GM19468 (cell line): ENCODE data around the gene PDE3A.
"Not testable (repeated sequence)": the region's sequence is repeated elsewhere in the genome, so short reads cannot be mapped to it uniquely, and the experiment has no call there.

Source experiments
- ATAC-seq: cut with Tn5 transposase; IDR thresholded peaks from one replicate; pipeline ENCODE4 v1.9.1; 2021; ENCODE audit warnings: mild to moderate bottlenecking, moderate library complexity, moderate number of reproducible peaks; ENCODE audit not compliant: unreplicated experiment; ENCODE audit errors: extremely low read depth

Gene PDE3A

DNA sequence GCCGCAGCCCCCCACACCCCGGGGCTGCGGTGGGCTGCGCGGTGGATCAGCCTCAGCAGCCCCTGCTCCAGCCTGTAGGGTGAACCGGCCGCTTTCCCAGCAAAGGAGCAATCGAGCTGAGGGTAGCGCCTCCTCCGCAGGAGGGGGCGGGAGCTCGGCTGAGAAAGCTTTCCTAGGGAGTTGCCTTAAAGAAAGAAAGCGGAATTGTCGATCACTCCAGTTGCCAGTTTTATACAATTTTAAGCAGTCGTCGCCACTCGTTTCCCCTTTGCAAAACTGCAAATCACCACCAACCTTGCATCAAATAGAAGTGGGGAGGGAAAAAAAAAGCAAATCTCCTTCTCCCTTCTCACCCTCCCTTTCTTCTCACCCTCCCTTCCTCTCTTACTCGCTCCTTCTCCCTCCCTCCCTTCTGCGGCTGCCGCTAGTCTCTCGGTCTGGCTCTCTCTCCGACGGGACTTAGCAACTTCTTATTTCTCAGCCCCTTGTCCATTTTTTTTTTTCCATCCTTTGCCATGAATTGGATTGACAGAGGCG lies at the start of gene PDE3A:
Gene PDE3A, plus strand, starts transcription at position 424 of the 537 bp plus-strand sequence. CDS start 748 bp downstream, outside the sequence.
- ATAC-seq: no peak

DNA sequence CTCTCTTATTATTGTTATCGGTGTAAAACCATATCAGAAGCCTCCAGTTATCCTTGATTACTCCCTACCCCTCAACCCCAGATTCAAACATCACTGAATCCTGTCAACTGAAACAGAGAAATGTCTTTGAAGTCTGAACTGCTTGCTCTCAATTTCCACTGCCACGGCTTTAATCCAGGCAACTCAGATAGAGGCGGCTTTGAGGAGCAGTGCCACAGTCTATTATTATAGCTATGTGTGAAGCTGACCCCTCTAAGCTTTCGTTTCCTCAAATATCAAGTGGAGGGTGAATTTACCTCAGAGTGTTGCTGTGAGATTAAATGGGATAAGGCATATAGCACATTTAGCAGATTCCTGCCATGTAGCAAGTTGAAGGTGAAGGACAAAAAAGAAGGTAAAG lies 49.0 kb upstream of the PDE3A start:
- ATAC-seq: no peak

DNA sequence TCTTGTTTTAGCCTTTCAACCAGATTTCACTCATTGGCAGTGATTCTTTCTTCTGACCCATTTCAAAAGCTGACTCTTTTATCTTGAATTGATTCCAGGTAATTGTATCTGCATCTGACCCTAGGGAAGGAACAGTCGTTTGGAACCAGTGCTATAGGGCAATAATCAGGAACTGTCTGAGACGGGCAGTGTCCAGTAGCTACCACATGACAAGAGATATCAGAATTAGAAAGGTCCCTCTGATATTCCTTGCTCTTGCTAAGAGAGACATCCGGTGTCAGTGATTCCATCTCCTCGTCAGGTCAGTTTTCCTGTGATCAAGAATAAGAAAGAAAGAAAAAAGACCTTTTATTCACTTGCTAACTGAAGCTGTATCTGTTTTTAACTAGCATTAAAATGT lies 47.8 kb upstream of the PDE3A start:
- ATAC-seq: no peak

DNA sequence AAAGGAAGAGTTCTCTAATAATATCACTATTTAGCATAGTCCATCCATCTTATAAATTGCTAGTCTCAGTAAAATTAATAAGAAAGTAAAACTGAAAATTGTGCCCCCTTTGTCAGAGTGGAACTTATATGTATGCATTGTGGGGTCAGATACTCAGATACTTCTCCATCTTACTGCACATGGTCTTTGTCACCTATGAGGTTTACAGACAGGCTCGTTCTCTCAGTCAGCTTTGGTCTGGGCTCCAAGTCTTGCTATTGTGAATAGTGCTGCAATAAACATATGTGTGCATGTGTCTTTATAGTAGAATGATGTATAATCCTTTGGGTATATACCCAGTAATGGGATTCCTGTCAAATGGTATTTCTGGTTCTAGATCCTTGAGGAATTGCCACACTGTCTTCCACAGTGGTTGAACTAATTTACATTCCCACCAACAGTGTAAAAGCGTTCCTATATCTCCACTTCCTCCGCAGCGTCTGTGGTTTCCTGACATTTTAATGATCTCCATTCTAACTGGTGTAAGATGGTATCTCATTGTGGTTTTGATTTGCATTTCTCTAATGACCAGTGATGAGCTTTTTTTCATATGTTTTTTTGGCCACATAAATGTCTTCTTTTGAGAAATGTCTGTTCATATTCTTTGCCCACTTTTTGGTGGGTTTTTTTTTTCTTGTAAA lies 37.4 kb upstream of the PDE3A start:
- ATAC-seq: not testable (repeated sequence)

DNA sequence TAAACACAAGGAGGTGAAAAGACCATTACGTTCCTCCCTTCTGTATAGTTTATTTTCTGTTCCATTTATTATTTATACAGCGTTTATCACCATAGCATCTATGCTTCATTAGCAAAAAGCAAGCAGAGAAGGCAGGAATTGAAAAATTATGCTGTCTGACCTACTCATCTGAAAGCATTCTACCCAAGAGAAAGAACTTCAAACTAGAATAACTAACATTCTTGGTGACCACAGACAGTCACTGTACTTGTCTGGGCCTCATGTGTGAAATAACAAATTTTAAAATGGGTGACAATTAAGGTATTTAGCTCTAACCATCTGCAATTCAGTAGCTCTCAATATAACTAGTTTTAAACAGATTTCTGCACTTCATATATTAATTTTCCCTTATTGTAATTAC lies 29.3 kb upstream of the PDE3A start:
- ATAC-seq: no peak

DNA sequence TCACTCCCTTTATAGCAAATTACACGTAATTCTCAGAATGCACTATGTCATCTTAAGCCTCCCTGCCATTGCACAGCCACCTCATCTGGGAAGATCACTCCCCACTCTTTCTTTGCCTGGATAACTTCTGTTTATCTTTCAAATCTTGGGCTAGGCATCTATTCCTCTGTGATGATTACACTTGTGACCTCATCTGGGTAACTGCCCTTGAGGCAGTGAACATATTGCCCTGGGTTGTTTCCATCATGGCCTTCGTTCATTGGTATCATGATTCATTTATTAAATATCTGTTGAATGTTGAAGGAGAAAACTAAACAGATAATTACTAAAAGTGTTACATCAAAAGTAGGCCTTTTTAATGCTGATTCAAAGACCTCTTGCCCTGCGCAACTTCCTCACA lies 26.2 kb upstream of the PDE3A start:
- no peak for ATAC-seq

DNA sequence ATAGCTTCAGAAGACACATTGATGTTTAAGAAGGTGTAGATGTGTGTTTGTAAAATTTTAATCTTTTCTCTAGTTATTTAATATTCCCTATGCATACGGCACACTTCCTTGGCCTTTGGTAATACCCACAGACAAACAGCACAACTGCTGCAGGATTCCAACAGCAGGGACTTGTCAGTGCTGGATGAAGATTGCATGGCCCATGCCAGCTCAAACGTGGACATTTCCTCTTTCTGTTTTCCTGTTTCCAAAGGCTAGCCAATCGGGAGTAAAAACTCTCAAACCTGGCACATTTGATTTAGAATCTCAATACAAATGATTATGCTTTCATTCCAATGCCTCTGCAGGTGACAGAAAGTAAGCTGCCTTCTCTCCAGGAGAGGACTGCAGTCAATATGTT lies 22.5 kb upstream of the PDE3A start:
- no peak for ATAC-seq

DNA sequence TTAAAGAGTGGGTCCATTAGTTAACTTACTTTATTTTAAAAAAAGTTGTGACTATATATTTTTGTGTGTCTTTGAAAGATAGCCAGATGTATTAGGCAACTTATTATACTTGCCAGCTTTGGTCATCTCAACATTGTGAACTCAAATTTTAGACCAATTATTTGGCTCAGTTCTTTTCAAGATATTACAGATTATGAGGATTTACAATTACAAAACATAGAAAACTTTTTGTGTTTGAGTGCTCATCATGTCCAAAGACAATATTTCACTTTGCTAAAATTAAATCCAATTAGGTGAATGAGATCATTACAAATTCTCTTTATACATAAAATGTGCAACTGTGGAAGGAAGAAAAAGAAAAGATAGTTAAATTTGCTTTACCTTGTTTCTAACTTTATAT lies 18.3 kb upstream of the PDE3A start:
- ATAC-seq: no peak

DNA sequence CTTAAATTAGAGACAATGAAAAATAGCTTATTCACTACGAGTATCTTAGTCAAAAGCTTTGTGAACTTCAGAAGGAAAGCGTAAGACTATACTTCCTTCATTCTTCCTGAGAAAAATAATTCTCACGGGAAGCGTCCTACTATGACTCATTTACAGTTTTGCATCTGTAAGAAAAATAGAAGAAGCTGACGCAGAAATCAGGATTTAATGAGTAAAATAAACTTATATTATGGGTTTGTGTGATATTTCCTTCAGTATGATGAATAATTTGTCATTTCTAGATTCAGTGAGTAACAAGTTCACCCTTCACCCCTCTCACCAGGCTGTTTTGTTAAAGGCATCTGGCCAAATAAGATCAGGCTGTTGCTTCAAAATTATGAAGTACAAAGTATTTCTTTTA lies 17.8 kb upstream of the PDE3A start:
- ATAC-seq: no peak

DNA sequence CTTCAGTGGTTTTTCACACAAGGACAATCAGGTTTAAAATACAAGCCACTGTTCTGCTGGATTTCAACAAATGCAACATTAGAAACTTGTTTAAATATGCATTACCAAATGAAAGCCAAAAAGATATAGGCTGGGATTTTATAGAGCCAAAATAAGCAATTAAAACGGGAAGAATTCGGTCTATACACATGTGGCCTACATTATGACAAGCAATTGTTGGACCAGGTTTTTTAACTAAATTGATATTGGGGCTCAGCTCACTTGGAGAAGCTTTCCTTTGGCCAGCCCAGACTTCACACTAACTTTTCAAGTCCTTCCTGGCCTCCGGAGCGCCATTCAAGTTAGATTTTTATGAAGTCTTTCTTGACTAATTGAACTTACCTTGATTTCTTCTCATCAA lies 16.9 kb upstream of the PDE3A start:
- ATAC-seq: no peak

DNA sequence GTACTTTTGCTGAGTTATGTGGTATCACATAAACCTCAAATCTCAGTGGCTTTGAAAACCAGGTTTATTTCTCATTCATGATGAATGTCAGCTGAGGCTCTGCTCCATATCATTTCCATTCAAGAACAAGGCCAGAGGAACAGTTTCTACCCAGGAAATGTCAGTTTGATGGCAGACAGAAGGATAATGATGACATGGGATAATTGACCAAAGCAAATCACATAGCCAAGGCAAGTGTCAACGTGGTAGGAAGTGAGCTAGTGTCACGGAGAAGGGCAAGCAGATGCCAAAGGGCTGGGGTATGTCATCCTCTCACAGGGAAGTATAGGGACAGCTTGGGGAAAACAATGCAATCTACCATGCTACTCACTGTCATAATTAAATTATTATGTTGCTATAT lies 12.3 kb upstream of the PDE3A start:
- ATAC-seq: no peak

DNA sequence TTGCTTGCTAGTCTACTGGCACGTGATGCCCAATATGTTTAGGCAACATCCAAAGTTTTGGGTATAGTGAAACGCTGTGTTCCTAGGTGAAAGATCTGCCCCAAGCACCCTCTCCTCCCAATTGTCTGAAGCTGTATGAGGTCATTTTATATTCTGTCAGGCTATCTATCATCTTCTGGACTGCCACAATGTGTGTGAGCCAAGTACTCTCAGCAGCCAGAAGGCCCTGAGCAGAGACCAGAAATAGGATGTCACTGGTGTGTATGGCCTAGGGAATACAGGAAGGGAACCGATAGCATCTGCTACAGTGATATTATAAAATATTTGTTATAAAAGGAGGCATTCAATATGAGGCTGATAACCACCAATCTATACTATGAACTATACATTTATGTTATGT lies 7.9 kb upstream of the PDE3A start:
- ATAC-seq: no peak

DNA sequence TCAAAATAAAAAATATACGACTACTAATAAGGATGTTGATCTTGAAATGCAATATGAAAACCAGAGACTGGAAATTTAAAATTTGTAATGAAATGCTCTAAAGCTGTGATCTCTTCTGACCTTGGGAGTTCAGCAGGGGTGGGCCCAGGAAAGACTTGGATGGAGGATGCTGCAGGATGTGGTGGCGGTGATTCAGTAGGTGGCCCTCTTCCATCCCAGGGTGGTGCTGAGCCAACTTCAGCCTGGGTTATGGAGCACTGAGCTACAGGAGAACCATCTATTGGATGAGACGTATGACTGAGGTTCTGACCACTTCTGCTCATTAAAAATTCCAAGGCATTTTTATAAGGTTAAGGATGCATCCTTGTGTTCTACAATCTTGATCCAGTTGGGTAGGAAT lies 6.9 kb upstream of the PDE3A start:
- no peak for ATAC-seq

DNA sequence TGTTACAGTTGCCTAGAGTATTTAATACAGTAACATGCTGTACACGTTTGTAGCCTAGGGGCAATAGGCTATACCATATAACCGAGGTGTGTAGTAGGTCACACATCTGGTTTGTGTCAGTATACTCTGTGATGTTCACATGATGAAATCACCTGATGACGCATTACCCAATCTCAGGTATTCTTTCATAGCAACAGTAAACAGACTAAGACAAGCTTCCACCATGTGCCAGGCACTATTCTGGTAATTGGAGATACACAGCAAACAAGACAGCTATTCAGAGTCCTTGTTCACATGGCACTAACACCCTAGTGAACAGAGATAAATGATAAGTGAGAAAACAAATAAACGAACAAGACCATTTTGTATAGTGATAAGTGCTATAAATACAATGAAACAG lies 3.8 kb upstream of the PDE3A start:
- no peak for ATAC-seq

DNA sequence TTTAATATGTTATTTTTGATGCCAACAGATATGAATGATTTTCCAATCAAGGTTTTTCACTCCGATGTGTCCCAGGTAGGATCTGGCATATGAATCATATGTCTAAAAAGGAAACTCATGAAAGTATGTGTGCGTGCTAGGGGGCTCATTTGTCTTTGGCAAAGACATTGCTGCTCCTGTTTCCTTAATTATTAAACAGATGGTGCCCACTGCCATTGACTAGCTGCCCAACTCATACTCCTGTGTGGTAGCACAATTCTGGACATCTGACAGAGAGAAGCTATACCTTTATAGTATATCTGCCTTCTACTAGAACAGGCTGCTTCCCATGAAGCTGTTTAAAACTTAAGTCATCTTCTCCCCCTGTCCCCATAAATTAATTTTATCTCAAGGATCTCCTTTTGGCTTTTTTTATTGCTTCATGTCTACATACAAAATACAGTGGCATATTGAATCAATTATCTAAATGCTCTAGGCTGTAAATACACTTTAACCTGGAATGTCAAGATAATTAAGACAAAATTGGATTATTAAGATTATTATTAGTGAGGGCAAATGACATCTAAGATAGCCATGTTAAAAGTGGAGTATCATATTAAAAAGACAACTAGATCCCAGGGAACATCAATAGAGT lies 1.4 kb upstream of the PDE3A start:
- no peak for ATAC-seq

DNA sequence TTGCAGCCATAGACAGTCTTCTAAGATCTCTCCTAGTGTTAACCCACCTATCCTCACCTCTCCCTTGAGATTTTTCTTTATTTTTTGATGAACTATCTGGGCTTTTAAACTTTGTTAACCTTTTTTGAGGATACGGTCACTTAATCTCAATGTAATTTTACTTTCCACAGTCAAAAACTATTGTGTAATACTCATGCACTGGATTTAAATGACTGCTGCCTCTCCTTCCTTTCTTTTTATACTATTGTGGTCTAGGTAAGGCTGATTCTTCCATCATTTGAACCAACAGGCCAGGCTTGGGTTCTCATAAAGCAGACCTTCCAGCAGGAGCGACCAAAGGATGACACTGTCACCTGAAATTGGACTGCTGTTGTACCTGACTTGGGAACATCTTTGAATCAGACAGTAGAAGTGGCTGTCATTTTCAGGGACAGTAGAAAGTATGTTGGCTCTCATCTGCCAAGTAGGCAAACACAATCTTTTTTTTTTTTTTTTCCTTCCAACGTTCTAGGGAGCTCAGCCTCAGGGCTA lies 689 bp upstream of the PDE3A start:
- no peak for ATAC-seq

DNA sequence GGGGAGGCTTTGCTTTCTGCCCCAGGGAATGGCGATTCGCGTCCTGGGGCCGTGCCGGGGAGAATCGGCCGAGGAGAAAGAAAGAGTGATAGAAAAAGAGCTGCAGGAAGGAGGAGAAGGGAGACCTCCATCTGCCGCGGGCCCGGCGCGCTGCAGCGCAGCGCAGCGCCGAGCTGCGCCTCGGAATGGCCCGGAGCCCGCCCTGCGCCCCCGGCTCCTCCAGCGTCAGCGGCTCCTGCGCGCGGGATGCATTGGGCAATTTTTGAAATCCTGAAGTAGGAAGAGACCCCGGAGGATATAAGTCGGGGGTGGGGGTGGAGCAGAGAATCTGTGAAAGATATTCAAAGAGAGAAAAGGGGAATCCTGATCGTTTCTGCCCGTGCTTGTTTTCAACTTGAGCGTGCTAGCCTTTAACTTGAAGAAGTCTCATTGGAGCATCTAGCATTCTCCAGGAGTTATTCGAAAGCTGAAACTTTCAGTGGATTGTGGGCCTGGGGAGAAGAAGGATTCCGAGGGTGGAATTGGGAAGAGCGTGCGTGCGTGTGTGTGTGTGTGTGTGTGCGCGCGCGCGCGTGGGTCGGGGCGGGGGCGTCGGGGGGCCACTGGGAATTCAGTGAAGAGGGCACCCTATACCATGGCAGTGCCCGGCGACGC lies 441 bp downstream of the PDE3A start:
- no peak for ATAC-seq

DNA sequence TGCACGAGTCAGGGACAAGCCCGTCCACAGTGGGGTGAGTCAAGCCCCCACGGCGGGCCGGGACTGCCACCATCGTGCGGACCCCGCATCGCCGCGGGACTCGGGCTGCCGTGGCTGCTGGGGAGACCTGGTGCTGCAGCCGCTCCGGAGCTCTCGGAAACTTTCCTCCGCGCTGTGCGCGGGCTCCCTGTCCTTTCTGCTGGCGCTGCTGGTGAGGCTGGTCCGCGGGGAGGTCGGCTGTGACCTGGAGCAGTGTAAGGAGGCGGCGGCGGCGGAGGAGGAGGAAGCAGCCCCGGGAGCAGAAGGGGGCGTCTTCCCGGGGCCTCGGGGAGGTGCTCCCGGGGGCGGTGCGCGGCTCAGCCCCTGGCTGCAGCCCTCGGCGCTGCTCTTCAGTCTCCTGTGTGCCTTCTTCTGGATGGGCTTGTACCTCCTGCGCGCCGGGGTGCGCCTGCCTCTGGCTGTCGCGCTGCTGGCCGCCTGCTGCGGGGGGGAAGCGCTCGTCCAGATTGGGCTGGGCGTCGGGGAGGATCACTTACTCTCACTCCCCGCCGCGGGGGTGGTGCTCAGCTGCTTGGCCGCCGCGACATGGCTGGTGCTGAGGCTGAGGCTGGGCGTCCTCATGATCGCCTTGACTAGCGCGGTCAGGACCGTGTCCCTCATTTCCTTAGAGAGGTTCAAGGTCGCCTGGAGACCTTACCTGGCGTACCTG lies 1.1 kb downstream of the PDE3A start:
- ATAC-seq: no peak

DNA sequence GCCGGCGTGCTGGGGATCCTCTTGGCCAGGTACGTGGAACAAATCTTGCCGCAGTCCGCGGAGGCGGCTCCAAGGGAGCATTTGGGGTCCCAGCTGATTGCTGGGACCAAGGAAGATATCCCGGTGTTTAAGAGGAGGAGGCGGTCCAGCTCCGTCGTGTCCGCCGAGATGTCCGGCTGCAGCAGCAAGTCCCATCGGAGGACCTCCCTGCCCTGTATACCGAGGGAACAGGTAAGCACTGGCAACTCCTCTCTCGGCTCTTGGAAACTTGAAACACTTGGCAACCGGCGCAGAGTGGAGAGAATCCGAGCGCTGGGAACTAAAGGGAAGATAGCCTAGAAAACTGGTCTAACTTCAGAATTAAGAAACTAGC lies 1.7 kb downstream of the PDE3A start:
- no peak for ATAC-seq

DNA sequence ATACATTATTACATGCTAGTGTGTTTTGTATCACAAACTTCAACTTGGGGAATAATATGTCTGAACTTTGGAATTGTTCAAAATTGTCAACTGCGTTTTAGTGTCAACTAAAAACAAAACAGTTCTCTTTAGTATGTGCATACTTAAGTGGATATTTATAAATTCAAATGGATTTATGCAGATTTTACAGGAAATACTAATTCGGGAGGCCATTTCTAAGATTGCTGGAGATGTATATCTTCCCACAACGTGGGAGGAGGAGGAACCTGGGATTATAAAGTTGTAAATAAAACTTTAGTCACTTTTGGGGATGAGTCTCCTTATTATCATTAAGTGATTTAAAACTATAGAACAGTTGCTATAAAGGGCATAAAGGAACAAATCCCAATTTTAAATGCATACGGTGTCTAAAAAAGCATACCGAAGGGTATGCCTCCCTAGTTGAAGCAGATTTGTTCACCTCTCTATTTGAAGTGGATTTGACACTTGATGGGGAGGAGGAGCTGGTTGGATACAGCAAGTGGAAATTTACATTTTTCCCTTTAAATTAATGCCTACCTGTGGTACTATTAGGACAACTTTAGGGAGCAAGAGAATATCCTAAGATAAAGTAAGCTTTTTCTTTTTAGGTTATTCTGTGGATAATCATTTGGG lies 2.7 kb downstream of the PDE3A start:
- ATAC-seq: no peak
